Measurements from ENCODE around the gene NUP93. TPM values are rescaled to one million over a fixed set of nuclear protein-coding genes. Genes with fewer than 3 reads are reported as not detected.

Gene NUP93
- total RNA-seq, 2 donors from 2014 or later, result 38.8 to 73.3 TPM

DNA sequence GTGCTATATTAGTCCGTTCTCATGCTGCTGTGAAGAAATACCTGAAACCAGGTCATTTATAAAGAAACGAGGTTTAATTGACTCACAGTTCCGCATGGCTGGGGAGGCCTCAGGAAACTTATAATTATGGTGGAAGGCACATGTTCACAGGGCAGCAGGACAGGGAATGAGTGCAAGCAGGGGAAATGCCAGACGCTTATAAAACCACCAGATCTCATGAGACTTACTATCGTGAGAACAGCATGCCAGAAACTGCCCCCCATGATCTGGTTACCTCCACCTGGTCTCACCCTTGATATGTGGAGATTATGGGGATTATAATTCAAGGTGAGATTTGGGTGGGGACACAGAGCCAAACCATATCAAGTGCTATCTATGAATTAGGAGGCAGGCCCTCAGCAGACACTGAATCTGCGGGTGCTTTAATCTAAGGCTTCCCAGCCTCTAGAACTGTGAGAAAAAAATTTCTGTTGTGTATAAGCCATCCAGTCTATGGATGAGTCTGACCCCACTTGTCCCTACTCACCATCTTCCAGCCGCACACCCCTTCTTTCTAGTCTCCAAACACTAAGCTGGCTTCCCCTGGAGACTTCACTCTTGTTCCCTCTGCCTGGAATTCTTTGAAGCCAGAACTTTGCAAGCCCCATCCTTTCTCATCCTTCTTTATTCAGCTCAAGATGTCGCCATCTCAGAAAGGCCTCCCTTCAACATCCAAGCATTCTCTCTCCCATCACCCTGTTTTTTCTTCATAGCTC lies 772 bp upstream of the NUP93 start:
- Histone ChIP-seq H3K4me3 (peak overlapping the region; percentile 62 to 64), H3K4me1 (replicated peaks) (no peaks in the 10 kb centered on the region), H3K27me3 (replicated peaks; ENCODE audit: insufficient read depth) (no peaks in the 10 kb centered on the region), H3K9me3 (no peaks in the 10 kb centered on the region), H3K36me3 (no peaks in the 10 kb centered on the region), H3K27ac (peak overlapping the region; percentile 70 to 77)
- WGBS, result 21% methylated on average over 8 of the region's 8 CpGs
- intact Hi-C loops (cut with DNase I), result no loop called here
- no peak for DNase-seq (ENCODE audit: low spot score)
- TF ChIP-seq POLR2A (IDR thresholded peaks at IDR 0.05) (no peak), POLR2AphosphoS5 (IDR thresholded peaks at IDR 0.05) (no peak), CTCF (IDR thresholded peaks at IDR 0.05) (no peak)

GRCh38 chr16:56732366-56732765 lies 2.4 kb downstream of the NUP93 start:
- TF ChIP-seq CTCF (IDR thresholded peaks at IDR 0.05) (no peak), POLR2A (IDR thresholded peaks at IDR 0.05) (no peak), POLR2AphosphoS5 (IDR thresholded peaks at IDR 0.05) (no peak)
- H3K27ac ChIP-seq, result no peak overlapping the region
- intact Hi-C loops (cut with DNase I), result loop anchor here (10.0 kb wide), 1 partner anchor 202 kb away; the partner anchor contains the start of gene HERPUD1
- no peak for DNase-seq (ENCODE audit: low spot score)
- no peaks in the 10 kb centered on the region for H3K36me3 ChIP-seq
- no peaks in the 10 kb centered on the region for H3K4me1 ChIP-seq (replicated peaks)
- 92% methylated on average over 2 of the region's 2 CpGs for WGBS
- no peaks in the 10 kb centered on the region for H3K27me3 ChIP-seq (replicated peaks; ENCODE audit: insufficient read depth)
- H3K9me3 ChIP-seq, result no peaks in the 10 kb centered on the region
- no peak overlapping the region for H3K4me3 ChIP-seq

DNA sequence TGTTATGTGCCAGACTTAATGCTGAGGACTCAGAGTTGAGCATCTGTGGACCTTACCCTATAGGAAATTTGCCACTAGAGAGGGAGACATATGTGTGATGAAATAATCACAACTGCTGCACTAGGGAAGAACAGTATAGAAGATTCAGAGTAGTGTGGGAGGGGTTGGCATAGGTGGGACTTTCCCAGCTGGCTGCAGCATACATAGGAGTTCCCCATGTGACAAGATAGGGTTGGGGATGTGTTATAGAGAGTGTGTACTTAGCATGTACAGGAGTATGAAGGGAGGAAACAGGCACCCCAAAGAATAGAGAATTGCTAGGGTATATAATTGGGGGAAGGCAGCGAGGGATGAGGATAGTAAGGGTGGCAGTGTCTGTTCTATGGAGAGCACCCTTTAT lies 2.9 kb downstream of the NUP93 start:
- H3K9me3 ChIP-seq, result no peaks in the 10 kb centered on the region
- no peak overlapping the region for H3K4me3 ChIP-seq
- no peaks in the 10 kb centered on the region for H3K27me3 ChIP-seq (replicated peaks; ENCODE audit: insufficient read depth)
- 88% methylated on average over 1 of the region's 1 CpG for WGBS
- H3K4me1 ChIP-seq (replicated peaks), result no peaks in the 10 kb centered on the region
- intact Hi-C loops (cut with DNase I), result loop anchor here (10.0 kb wide), 1 partner anchor 202 kb away; the partner anchor contains the start of gene HERPUD1
- no peaks in the 10 kb centered on the region for H3K36me3 ChIP-seq
- no peak overlapping the region for H3K27ac ChIP-seq
- TF ChIP-seq POLR2AphosphoS5 (IDR thresholded peaks at IDR 0.05) (no peak), POLR2A (IDR thresholded peaks at IDR 0.05) (no peak), CTCF (IDR thresholded peaks at IDR 0.05) (no peak)
- no peak for DNase-seq (ENCODE audit: low spot score)

DNA sequence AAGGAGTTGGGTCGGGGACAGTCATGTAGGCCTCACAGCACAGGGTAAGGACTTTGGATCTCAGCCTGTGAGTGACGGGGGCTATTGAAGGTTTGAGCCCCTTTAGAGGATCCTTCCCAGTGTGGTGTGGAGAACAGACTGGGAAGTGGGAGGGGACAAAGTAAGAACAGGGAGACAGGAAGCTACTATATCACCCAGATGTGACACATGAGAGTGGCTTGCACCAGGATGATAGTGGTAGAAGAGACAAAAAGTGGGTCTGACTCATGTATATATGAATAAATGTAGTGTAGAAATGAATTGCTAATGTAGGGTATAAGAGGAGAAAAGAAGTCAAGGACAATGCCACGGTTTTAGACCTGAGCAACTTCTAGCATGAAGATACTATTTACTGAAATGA lies 4.5 kb downstream of the NUP93 start:
- Histone ChIP-seq H3K4me1 (replicated peaks) (no peaks in the 10 kb centered on the region), H3K36me3 (no peaks in the 10 kb centered on the region), H3K27me3 (replicated peaks; ENCODE audit: insufficient read depth) (no peaks in the 10 kb centered on the region), H3K4me3 (no peak overlapping the region), H3K9me3 (no peaks in the 10 kb centered on the region), H3K27ac (no peak overlapping the region)
- TF ChIP-seq POLR2AphosphoS5 (IDR thresholded peaks at IDR 0.05) (no peak), CTCF (IDR thresholded peaks at IDR 0.05) (no peak), POLR2A (IDR thresholded peaks at IDR 0.05) (no peak)
- intact Hi-C loops (cut with DNase I), result loop anchor here (10.0 kb wide), 1 partner anchor 200 kb away; the partner anchor contains the start of gene HERPUD1
- 90% methylated on average over 3 of the region's 3 CpGs for WGBS
- DNase-seq (ENCODE audit: low spot score), result no peak

DNA sequence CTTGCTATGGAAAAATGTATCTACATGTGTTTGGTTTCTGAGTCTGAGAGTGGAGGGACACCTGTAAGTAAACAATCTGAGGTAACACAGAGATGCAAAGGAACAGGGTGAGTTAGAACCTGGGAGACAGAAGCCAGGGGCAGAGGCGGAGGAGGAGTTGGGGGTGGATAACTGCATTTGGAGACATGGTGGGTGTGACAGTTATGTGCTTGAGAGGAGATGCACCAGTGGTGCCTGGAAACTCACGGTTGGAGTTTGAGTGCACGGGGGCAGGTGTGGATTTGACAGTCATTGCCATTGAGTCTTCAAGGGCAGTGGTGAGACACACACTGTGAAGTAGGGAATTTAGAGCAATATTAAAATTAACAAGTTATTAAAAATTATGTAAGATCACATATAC lies 6.5 kb downstream of the NUP93 start:
- intact Hi-C loops (cut with DNase I), result loop anchor here (10.0 kb wide), 1 partner anchor 198 kb away; the partner anchor contains the start of gene HERPUD1
- 94% methylated on average over 3 of the region's 3 CpGs for WGBS
- H3K9me3 ChIP-seq, result no peaks in the 10 kb centered on the region
- no peak for DNase-seq (ENCODE audit: low spot score)
- TF ChIP-seq POLR2A (IDR thresholded peaks at IDR 0.05), result no peak
- no peak for TF ChIP-seq CTCF (IDR thresholded peaks at IDR 0.05)
- no peak for TF ChIP-seq POLR2AphosphoS5 (IDR thresholded peaks at IDR 0.05)
- no peaks in the 10 kb centered on the region for H3K36me3 ChIP-seq
- H3K4me1 ChIP-seq (replicated peaks), result no peaks in the 10 kb centered on the region
- no peak overlapping the region for H3K27ac ChIP-seq
- no peak overlapping the region for H3K4me3 ChIP-seq
- no peaks in the 10 kb centered on the region for H3K27me3 ChIP-seq (replicated peaks; ENCODE audit: insufficient read depth)

Measured in prostate gland (tissue), 2 donors.